GM19372 (cell line): ENCODE results near the gene PEX13.

Experiments
- ATAC-seq: cut with Tn5 transposase; IDR thresholded peaks from one replicate; pipeline ENCODE4 v1.9.1; 2021; ENCODE audit warnings: mild to moderate bottlenecking, low read depth, moderate library complexity; ENCODE audit not compliant: unreplicated experiment

PEX13 gene

DNA sequence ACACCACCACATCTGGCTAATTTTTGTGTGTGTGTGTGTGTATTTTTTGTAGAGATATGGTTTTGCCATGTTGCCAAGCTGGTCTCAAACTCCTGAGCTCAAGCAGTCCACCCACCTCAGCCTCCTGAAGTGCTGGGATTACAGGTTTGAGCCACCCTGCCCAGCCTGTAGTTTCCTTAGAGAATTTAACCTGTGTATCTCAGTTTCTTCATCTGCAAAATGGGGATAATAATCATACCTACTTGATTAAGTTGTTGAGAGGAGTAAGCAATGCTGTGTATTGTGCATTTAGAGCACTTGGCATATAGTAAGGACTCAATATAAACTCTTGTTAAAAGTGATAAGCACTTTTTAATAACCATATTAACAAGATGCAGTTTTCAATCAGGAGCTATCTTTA, 41.9 kb downstream of the PEX13 start:
- ATAC-seq: no peak

DNA sequence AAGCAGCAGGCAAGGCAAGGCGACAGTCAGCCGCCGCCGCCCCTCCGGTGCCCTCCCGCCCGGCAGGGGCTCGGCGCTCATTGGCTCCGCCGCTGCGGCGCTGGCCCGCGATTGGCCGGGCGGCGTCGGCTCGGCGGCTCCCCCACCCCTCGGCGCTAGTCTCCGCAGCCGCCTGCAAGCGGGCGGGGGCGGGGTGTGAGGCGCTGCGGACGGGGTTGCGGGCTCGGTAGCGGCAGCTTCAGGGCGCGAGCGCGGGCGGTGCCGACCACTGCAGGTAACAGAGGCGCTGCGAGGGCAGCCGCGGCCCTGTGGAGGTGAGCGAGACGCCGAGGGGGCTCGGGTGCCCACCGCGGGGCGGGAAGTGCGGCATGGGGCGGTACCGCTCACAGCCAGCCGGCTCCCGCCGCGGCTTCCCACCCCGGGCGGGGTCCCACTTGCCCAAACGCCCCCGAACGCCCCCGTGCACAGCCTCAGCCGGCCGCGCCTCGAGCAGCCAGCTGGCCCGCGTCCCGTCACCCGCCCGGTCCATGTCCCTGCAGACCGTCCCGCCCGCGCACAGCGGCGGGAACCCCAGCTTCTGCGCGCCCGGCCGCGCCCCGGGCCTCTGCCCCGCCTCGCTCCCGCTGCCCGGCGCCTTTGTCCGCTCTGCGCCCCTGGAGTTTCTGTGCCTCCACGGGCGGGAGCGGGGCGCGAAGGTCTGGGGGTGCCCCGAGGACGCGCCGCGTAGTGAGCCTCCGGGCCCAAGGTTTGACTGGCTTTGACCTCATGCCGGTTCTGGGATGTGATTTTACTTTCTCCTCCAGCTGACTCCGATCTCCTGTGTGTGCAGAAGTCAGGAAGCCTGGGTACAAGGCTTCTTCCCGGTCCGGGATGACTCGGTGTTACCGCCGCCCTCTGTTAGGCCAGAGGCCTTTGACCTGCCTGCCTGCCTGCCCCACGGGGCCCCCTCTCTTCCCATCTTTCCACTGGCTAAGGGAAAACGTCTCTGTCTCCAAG, 48.5 kb downstream of the PEX13 start, which contains the start of gene SANBR:
TSS of gene SANBR (plus strand) at position 158 of the 996 bp plus-strand sequence. CDS start 4,480 bp downstream, outside the sequence.
- peak; percentile 97 for ATAC-seq

DNA sequence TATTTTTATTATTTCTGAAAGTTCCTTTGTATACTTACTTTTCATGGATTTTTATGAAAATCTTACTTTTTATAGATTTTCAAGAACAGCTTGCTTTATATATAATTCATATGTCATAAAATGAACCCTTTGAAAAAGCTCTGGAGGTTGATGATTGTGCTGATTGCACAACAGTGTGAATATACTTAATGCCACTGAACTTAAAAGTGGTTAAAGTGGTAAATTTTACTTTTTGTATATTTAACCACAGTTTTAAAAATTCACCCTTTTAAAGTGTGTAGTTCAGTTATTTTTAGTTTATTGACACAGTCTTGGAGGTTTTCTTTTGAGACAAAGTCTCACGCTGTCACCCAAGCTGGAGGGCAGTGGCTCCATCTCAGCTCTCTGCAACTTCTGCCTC, 56.6 kb downstream of the PEX13 start:
- ATAC-seq: no peak

DNA sequence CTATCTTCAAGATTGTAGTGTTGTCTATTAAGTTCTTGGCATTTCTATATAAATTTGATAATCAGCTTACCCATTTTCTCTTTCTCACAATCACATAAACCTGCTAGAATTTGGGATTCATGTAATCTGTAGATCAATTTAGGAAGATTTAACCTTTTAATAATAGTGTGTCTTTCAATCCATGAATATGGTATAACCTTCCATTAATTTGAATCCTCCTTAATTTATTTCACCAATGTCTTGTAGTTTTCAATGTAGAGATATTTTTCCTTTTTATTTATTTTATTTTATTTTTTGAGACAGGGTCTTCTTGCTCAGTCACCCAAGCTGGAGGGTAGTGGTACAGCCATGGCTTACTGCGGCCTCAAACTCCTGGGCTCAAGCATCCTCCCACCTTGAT, 68.4 kb downstream of the PEX13 start:
- ATAC-seq: no peak

DNA sequence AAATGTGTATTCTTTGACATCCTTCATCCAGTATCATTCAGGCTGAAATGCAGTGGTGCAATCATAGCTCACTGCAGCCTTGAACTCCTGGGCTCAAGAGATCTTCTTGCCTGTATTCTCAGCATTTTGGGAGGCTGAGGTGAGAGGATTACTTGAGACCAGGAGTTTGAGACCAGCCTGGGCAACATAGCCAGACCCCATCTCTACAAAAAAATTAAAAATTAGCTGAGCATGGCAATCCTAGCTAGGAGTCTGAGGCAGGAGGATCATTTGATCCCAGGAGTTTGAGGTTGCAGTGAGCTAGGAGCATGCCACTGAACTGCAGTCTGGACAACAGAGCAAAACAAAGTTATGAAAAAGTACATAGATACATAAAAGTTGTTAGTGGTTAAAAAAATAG, 72.3 kb downstream of the PEX13 start:
- ATAC-seq: no peak

DNA sequence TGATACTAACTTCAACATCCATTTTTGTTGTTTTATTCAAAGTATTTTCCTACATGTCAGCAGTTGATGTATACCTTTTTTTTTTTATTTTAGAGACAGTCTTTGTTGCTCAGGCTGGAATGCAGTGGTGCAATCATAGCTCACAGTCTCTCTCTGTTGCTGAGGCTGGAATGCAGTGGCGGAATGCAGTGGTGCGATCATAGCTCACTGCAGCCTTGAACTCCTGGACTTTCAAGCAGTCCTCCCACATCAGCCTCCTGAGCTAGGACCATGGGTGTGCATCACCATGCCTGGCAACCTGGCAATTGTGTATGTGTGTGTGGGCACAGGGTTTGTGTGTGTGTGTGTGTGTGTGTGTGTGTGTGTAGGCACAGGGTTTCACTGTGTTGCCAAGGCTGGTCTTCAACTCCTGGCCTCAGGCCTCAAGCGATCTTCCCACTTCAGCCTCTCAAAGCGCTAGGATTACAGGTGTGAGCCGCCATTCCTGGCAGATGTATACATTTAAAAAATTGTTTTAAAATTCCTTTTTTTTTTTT, 72.9 kb downstream of the PEX13 start:
- no peak for ATAC-seq

DNA sequence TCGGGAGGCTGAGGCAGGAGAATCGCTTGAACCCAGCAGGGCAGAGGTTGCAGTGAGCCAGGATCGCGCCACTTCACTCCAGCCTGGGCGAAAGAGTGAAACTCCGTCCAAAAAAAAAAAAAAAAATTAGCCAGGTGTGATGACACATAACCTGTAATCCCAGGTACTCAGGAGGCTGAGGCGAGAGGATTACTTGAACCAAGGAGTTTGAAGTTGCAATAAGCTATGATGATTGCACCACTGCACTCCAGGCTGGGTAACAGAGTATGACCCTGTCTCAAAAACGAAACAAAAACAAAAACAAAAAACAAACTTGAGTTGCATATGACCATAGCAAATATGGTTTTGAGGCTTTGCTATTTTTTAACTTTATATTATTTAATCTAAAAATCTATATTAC, 74.0 kb downstream of the PEX13 start:
- no peak for ATAC-seq

DNA sequence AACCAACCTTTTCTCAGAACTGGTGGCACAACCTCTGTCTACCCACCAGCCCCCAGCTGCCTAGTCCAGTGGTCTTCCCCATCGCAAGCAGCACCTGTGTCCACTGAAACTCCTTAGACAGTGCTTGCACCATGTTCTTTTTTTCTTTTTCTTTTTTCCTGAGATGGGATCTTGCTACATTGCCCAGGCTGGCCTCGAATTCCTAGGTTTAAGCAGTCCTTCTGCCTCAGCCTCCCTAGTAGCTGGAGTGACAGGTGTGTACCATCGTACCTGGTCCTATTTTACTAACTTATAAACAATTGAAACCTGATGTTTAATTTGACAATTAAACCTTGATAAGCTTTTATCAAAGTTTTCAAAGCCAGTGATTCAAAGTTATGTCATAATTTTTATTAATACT, 78.9 kb downstream of the PEX13 start:
- no peak for ATAC-seq

DNA sequence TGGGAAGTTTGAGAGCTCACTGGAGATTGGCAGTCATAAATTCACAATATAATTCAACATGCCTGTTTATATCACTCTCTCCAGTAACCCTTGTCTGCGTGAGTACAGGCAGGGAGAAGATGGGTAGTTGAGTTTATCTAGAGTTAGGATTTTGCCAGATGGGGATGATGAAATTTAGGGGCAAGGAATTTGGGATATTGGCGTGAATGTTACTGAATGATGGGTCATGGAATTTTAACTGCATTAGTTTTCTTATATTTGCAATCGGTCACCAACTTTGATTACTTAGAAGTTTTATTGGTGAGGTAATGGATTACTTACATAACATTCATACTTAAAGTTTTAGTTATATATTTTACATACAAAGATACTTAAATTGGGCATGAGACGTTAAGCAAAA, 83.3 kb downstream of the PEX13 start:
- ATAC-seq: no peak
